HL-60/S4 treated with phorbol 12-myristate 13-acetate at 8.2 ng/mL for 4 days and 3 days (cell line): ENCODE data around the gene KCNJ2.

ENCODE experiments used
- in situ Hi-C: fragments of 300-500 bp; cut with MboI; formaldehyde crosslinking; loops from 2 replicates; pipeline ENCODE4 v1.15.0; 2022; ENCODE audit warnings: low sequenced_read_pairs

Gene KCNJ2

DNA sequence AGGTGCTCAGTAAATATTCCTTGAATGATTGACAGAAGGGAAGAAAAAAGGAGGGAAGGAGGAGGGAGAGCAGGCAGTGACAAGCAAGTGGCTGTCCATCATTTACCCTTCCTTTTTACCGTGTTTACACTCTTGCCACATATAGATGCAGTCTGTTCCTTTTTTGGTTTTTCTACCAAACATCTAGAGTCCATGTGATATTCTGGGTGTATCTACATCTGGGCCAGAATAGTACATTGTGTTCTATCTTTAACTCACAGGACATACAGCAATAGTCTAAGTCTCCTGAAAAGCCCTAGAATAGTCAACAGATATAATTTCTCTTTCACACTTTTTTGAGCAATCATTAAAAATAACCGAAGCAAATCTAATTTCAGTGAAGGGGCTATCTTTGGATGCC lies 33.5 kb downstream of the KCNJ2 start:
- in situ Hi-C loops = no loop called here

DNA sequence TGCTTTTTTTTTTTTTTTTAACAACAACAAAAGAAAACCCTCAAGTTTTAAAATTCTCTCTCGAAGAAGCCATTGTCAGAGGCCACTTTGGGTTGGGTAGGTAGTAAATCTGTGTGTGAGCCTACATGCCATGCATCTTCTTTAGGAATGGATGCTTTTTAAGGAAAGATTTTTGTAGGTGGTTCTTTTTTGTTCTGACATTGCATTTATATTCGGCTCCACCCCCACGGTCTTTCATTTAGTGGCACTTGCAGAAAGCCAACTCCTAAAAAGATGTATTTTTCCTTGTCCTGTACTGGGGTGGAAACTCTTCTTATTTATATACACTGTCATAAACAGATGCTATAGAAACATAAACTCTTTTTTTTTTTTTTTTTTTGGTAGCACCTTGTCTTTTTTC lies 35.1 kb downstream of the KCNJ2 start:
- in situ Hi-C loops = no loop called here

GRCh38 chr17:70205401-70205800 lies 36.1 kb downstream of the KCNJ2 start:
- in situ Hi-C loops = no loop called here

- in situ Hi-C loops = no loop called here
Measured at GRCh38 chr17:70206361-70207010, 37.2 kb downstream of the KCNJ2 start.

DNA sequence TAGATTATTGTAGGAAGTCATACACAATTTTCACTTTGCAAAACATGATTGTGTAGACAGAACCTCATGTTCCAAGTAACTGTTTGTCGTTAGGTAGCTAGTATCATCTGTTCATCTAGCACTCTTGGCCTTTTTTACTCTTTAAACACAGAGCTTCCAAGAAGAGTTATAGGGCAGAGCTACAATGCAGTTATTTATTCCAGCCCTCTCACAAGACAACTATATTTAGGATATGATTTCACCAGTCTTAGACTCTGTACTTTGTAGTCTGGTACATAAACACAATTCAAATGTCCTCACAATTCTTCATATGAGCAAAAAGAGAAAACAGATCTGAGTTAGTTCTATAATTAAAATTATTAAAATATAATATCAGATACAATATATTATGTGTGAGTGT lies 37.9 kb downstream of the KCNJ2 start:
- in situ Hi-C loops = no loop called here

- in situ Hi-C loops = no loop called here
Measured at GRCh38 chr17:70208080-70208794, 38.9 kb downstream of the KCNJ2 start.

DNA sequence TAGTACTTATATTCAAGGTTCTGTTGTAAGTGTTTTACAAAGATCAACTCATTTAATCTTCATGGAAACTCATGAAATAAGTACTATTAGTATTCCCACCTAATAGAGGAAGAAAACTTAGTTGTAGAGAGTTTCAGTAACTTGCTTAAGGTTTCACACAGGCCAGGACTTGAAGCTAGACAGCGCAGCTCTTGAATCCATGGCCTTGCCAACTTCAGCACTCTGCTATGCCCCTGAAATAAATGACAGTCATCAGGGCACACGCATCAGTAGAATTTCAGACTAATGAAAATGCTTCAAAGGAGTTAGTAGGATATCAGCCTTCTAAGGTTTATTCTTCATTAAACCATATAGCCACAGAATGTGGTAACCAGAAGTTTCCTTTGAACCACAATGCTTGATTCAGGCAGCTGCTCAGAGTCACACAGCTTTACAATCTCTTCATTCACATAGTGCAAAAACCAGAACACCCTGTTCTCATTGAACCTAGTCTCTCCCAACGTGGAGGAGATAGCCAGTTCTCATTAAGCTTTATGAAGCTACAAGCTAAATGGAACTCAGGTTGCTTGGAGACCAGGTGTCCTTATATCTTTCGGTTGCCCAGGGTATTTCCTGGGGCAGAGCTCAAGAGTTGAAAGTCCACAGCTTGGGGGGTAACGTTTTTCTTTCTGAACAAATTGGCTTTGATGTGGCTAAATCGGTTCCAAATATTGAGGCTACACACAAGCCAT lies 39.7 kb downstream of the KCNJ2 start:
- in situ Hi-C loops = no loop called here

DNA sequence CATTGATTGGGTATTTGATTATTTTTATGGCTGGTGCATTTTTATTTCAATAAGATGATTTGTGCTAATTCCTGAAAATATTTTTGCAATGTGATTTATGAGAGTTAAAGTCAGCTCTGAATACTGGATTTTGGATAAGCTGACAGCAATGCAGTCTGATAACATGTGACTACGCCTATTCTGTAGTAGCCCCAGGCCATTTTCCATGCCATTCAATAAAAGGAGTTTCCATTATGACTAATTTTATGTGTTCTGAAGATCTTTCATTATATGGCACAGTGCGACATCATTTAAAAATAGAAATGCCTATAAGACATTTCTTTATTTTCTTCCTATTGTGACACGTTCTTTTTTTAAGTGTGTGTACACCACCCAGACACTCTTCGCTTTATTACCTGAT lies 46.3 kb downstream of the KCNJ2 start:
- in situ Hi-C loops = no loop called here

DNA sequence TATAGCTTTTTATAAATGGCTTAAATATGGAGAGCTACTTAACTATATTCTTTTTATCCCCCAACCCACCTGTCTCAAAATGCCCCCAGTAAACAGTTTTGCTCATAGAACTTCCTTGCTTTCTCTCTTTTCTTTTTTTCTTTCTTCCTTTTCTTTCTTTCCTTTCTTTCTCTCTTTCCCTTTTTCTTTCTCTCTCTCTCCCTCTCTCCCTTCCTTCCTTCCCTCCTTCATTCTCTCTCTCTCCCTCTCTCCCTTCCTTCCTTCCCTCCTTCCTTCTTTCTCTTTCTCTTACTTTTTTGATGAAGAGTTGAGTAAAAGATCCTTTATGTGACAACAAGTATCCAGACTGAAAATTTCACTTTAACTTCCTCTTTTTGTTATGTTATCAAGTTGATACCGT lies 48.2 kb downstream of the KCNJ2 start:
- in situ Hi-C loops = no loop called here

GRCh38 chr17:70225276-70225675 lies 55.9 kb downstream of the KCNJ2 start:
- in situ Hi-C loops = no loop called here
